ENCODE measurements around the gene APC.

- TF ChIP-seq ZNF8 (CRISPR knock-in tag; IDR thresholded peaks at IDR 0.05) (no peak), ZNF565 (CRISPR knock-in tag; conservative IDR thresholded peaks at IDR 0.05; ENCODE audit: low read depth) (no peak), CSRNP3 (CRISPR knock-in tag; IDR thresholded peaks at IDR 0.05) (no peak), PATZ1 (CRISPR knock-in tag; IDR thresholded peaks at IDR 0.05; ENCODE audit: borderline replicate concordance) (no peak), ZNF70 (CRISPR knock-in tag; IDR thresholded peaks at IDR 0.05) (no peak), ESRRG (CRISPR knock-in tag; IDR thresholded peaks at IDR 0.05) (no peak), GLIS3 (CRISPR knock-in tag; IDR thresholded peaks at IDR 0.05) (no peak), CREB5 (CRISPR knock-in tag; IDR thresholded peaks at IDR 0.05; ENCODE audit: low read depth) (no peak), ZFP30 (CRISPR knock-in tag; IDR thresholded peaks at IDR 0.05) (no peak), CSDC2 (CRISPR knock-in tag; IDR thresholded peaks at IDR 0.05) (no peak), BACH2 (CRISPR knock-in tag; IDR thresholded peaks at IDR 0.05; ENCODE audit: borderline replicate concordance) (no peak)
These were observed 129.7 kb downstream of the APC start for GRCh38 chr5:112867411-112867810.

Measured in SK-N-SH treated with all-trans-retinoic acid at 6 μM for 48 hours (cell line).